Measurements from ENCODE around the gene SYF2. TPM values are rescaled to one million over a fixed set of nuclear protein-coding genes. Genes with fewer than 3 reads are reported as not detected.
"Not testable (repeated sequence)": the region's sequence is repeated elsewhere in the genome, so short reads cannot be mapped to it uniquely, and the experiment has no call there.

Gene SYF2
- polyA plus RNA-seq (2011; rRNA removed) (15.0 and 32.6 TPM in 2 replicates), polyA minus RNA-seq (2011; rRNA and poly(A)+ RNA removed) (3.1 and 3.3 TPM in 2 replicates)

GRCh38 chr1:25232027-25232865 is at the start of gene SYF2:
TSS of gene SYF2 (minus strand) at chr1:25232502. CDS start at chr1:25232467, 35 bp downstream.
- TF ChIP-seq, protein P1, sequence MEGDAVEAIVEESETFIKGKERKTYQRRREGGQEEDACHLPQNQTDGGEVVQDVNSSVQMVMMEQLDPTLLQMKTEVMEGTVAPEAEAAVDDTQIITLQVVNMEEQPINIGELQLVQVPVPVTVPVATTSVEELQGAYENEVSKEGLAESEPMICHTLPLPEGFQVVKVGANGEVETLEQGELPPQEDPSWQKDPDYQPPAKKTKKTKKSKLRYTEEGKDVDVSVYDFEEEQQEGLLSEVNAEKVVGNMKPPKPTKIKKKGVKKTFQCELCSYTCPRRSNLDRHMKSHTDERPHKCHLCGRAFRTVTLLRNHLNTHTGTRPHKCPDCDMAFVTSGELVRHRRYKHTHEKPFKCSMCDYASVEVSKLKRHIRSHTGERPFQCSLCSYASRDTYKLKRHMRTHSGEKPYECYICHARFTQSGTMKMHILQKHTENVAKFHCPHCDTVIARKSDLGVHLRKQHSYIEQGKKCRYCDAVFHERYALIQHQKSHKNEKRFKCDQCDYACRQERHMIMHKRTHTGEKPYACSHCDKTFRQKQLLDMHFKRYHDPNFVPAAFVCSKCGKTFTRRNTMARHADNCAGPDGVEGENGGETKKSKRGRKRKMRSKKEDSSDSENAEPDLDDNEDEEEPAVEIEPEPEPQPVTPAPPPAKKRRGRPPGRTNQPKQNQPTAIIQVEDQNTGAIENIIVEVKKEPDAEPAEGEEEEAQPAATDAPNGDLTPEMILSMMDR (IDR thresholded peaks at IDR 0.05; ENCODE audit: insufficient read depth, low read depth, low read length), result no peak
- Histone ChIP-seq H3K4me3 (ENCODE audit: low read depth, low read length) (peak within 1 kb of the TSS; percentile 70), H3K27me3 (ENCODE audit: control insufficient read depth, insufficient read depth, low read length) (no peaks in the 10 kb centered on the region), H3K36me3 (ENCODE audit: control insufficient read depth, insufficient read depth, low read length) (0 out of 2 replicates have a peak, but pooled peaks cover 3% of the 10 kb centered on the region)
- CTCF ChIA-PET, result interaction anchor here (0.8 to 2.0 kb wide), 6 partner anchors 9 to 398 kb away, joined by 3 to 6 read pairs (median 4); no protein-coding TSS in a partner anchor
- DNase-seq (ENCODE audit: low read depth), result peak; percentile 74
- POLR2A ChIA-PET, result interaction anchor here (0.8 to 1.1 kb wide), 2 partner anchors 15 to 25 kb away, joined by 3 to 4 read pairs; partner anchors contain the start of gene RSRP1

- H3K4me3 ChIP-seq (ENCODE audit: low read depth, low read length); H3K36me3 ChIP-seq (ENCODE audit: control insufficient read depth, insufficient read depth, low read length); CTCF ChIA-PET; DNase-seq (ENCODE audit: low read depth); H3K27me3 ChIP-seq (ENCODE audit: control insufficient read depth, insufficient read depth, low read length): not testable (repeated sequence)
- POLR2A ChIA-PET, result interaction anchor here (0.7 kb wide), 1 partner anchor 47 kb away, joined by 11 read pairs; no protein-coding TSS in a partner anchor
Measured at GRCh38 chr1:25279693-25280111, 47.4 kb upstream of the SYF2 start.

- POLR2A ChIA-PET; CTCF ChIA-PET; DNase-seq (ENCODE audit: low read depth): not testable (repeated sequence)
Measured at GRCh38 chr1:25278790-25279189, 46.5 kb upstream of the SYF2 start.

DNA sequence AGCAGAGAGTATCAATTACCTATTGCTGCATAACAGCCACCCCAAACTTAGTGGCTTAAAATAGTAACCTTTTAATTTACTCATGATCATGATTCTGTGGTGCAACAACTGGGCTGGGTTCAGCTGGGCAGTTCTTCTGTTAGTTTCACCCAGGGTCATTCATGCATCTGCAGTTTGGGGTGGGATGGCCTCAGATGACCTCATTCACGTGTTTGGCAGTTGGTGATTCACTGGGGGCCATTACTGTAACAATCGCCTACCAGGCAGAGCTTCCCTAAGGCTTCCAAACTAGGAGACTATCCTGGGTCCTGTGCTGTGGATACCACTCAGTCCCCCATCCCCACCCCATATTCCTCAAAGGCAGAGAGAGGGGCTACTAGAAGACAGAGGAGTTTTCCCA is 46.1 kb upstream of the SYF2 start:
- H3K4me3 ChIP-seq (ENCODE audit: low read depth, low read length); POLR2A ChIA-PET; H3K27me3 ChIP-seq (ENCODE audit: control insufficient read depth, insufficient read depth, low read length); H3K36me3 ChIP-seq (ENCODE audit: control insufficient read depth, insufficient read depth, low read length); CTCF ChIA-PET; DNase-seq (ENCODE audit: low read depth): not testable (repeated sequence)

More at GRCh38 chr1:25278790-25279189, 46.5 kb upstream of the SYF2 start:
- H3K27me3 ChIP-seq (ENCODE audit: control insufficient read depth, insufficient read depth, low read length); H3K4me3 ChIP-seq (ENCODE audit: low read depth, low read length); H3K36me3 ChIP-seq (ENCODE audit: control insufficient read depth, insufficient read depth, low read length): not testable (repeated sequence)

DNA sequence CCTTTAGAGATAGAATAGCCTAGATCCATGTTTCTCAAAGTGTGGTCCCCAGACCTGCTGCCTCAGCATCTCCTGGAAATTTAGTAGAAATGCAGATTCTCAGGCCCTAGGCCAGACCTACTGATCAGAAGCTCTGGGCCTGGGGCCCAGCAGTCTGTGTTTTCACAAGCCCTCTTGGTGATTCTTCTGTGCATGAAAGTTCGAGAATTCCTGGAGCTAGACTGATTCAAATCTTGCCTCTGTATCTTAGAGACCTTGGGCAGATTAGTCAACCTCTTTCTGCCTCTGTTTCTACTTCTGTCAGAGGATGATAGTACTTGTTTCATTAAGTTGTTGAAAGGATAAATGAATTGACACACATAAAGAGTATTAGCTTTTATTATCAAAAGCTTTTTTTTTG is 45.0 kb upstream of the SYF2 start:
- CTCF ChIA-PET; POLR2A ChIA-PET; H3K4me3 ChIP-seq (ENCODE audit: low read depth, low read length); H3K36me3 ChIP-seq (ENCODE audit: control insufficient read depth, insufficient read depth, low read length); DNase-seq (ENCODE audit: low read depth); H3K27me3 ChIP-seq (ENCODE audit: control insufficient read depth, insufficient read depth, low read length): not testable (repeated sequence)

GRCh38 chr1:25275648-25276047 is 43.3 kb upstream of the SYF2 start:
- H3K4me3 ChIP-seq (ENCODE audit: low read depth, low read length); H3K27me3 ChIP-seq (ENCODE audit: control insufficient read depth, insufficient read depth, low read length); DNase-seq (ENCODE audit: low read depth); POLR2A ChIA-PET; CTCF ChIA-PET; H3K36me3 ChIP-seq (ENCODE audit: control insufficient read depth, insufficient read depth, low read length): not testable (repeated sequence)

DNA sequence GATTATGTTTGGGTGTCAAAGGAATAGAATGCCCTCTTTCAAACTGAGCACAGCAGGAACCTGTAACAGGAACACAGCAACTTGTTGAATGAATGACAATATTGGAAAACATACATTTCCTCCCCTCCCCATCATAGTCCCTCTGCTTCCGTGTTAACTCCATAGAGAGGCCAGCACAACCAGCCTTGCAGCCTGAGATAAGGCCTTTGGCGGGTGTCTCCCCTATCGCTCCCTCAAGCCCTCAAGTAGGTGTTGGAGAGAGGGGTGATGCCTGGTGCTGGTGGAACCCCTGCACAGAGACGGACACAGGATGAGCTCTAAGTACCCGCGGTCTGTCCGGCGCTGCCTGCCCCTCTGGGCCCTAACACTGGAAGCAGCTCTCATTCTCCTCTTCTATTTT is 39.9 kb upstream of the SYF2 start, which contains the start of gene RHD:
Gene RHD (plus strand): TSS at position 272 of the 400 bp plus-strand sequence. CDS start 39 bp downstream, at position 311.
- H3K4me3 ChIP-seq (ENCODE audit: low read depth, low read length); H3K27me3 ChIP-seq (ENCODE audit: control insufficient read depth, insufficient read depth, low read length); CTCF ChIA-PET; H3K36me3 ChIP-seq (ENCODE audit: control insufficient read depth, insufficient read depth, low read length); DNase-seq (ENCODE audit: low read depth): not testable (repeated sequence)
- POLR2A ChIA-PET, result interaction anchor here (0.7 kb wide), 1 partner anchor 17 kb away, joined by 3 read pairs; no protein-coding TSS in a partner anchor

DNA sequence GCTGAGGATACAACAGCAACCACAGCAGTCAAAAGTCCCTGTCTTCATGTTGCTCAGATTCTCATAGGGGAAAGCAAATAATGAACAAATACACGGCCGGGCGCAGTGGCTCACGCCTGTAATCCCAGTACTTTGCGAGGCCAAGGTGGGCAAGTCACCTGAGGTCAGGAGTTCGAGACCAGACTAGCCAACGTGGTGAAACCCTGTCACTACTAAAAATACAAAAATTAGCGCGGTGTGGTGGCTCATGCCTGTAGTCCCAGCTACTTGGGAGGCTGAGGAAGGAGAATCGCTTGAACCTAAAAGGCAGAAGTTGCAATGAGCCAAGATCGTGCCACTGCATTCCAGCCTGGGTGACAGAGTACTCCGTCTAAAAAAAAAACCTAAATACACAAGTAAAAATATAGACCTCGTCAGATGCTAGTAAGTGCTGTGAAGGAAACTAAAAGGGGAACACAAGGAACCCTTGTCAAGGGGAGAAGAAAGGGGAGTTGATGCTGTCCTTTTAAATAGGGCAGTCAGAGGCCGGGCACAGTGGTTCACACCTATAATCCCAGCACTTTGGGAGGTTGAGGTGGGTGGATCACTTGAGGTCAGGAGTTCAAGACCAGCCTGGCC is 36.0 kb upstream of the SYF2 start:
- H3K27me3 ChIP-seq (ENCODE audit: control insufficient read depth, insufficient read depth, low read length), result not testable (repeated sequence)
- POLR2A ChIA-PET, result interaction anchor here (0.6 kb wide), 1 partner anchor 1919 kb away, joined by 5 read pairs; no protein-coding TSS in a partner anchor

DNA sequence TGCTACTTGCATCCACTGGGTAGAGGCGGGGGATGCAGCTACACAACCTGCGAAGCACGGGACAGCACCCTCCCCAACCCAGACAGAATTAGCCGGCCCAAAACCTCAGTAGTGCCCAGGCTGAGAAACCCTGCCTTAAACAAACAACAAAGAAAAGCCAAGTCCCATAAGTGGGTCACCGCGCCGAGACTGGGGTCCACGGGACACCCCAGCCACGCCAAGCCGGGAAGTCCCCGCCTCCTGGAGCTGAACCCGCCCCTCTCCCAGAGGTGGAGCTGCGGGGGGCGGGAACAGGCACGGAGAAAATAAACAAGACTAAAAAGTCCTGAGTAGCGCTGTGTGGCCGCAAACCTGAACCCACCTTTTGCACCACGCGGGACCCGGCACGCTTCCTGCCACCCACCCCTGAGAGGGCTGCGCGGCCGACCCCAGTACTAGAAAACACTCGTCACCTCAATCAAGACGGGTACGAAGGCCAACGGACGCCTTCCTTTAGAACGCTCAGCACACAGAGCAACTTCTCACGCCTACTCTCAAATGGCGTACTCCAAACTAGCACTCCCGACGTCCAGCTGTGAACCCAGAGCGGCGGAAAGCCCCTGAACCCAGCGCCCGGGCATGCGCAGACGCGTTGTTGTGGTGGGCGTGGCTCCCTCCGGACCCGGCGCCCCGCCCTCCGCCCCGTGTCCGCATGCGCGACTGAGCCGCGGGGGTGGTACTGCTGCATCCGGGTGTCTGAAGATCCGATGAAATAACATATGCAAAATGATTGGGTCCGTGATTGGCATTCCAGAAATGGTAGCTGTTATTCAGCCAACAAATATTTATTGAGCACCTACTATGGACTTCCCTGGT is 35.2 kb upstream of the SYF2 start:
- DNase-seq (ENCODE audit: low read depth); H3K27me3 ChIP-seq (ENCODE audit: control insufficient read depth, insufficient read depth, low read length); CTCF ChIA-PET; H3K36me3 ChIP-seq (ENCODE audit: control insufficient read depth, insufficient read depth, low read length): not testable (repeated sequence)
- POLR2A ChIA-PET, result interaction anchor here (0.6 kb wide), 1 partner anchor 1920 kb away, joined by 5 read pairs; no protein-coding TSS in a partner anchor
- H3K4me3 ChIP-seq (ENCODE audit: low read depth, low read length), result peak overlapping the region; percentile 52

More for the DNA sequence above, 36.0 kb upstream of the SYF2 start:
- CTCF ChIA-PET; DNase-seq (ENCODE audit: low read depth); H3K36me3 ChIP-seq (ENCODE audit: control insufficient read depth, insufficient read depth, low read length): not testable (repeated sequence)
- peak overlapping the region; percentile 52 for H3K4me3 ChIP-seq (ENCODE audit: low read depth, low read length)

Data from BJ (cell line).